Skeletal muscle cell (primary cell): ENCODE measurements around the gene PARD3.
"Not testable (repeated sequence)": the region's sequence is repeated elsewhere in the genome, so short reads cannot be mapped to it uniquely, and the experiment has no call there.

Experiments
- DNase-seq: peaks from one replicate; pipeline ENCODE4 v3.0.0-alpha.2; 2010; ENCODE audit warnings: low read depth
- H3K4me3 ChIP-seq: 2 replicates; pipeline ENCODE4 v1.5.1; 2011; ENCODE audit warnings: low read depth, mild to moderate bottlenecking, control low read depth, low read length, moderate library complexity

The PARD3 gene

DNA sequence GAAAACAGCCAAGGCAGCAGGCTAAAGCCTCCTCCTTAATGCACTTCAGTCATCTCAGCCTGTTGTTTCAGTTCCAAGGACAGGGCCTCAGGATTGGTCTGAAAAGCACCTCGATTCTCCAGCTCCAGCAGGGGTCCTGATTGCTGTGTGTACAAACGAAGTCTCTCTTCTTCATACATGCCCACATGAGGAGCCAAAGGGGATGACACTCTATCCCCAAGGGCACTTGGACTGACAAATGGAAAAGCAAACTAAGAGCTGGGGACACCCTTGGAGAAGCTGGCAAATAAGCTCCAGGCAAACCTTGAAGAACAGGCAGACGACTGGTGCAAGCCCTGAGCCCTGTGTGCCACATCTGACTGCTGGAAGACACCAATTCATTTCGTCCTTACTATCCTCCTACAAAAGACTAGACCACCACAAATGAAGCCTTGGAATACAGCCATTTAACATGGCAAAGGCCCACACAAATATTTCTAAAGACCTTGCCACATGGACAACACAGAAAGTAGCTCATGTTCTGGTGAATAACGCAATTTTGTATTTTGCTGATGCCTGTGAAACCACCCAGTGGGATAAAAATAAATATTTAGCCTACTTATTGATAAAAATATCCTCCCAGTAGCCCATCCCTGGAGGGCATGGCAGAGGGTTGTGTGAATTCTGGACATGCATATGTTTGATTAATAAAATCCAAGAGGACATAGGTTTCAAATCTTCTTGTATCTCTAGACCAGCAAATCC, 61.9 kb downstream of the PARD3 start:
- H3K4me3 ChIP-seq, result no peak overlapping the region
- no peak for DNase-seq

DNA sequence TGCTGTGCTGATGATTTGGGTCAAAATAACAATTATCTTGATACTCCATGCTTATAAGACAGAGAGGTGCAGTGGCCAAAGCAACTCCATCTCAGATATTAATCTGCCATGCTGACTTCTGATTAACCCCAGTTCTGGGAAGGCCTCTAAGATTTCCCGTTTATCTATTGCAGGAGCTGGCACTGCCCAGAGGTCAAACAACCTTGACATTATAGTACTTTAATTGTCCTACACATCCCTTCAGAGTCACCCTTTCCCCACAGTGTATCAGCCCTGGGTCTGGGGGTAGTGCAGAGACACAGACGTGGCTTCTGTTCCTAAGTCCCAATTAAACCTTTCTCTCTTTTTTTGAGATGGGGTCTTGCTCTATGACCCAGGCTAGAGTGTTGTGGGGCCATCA, 63.8 kb downstream of the PARD3 start:
- no peak overlapping the region for H3K4me3 ChIP-seq
- no peak for DNase-seq

DNA sequence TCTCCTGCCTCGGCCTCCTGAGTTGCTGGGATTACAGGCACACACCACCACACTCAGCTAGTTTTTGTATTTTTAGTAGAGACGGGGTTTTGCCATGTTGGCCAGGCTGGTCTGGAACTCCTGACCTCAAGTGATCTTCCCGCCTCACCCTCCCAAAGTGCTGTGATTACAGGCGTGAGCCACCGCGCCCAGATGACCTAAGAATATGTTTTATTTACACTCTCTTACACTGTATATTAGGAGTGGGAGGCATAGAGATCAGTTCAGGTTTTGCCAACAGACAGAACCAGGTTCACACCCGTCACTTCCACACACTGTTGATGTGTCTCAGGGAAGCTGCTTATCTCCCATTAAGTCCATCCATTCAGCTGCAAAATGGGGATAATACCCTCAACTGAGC, 64.3 kb downstream of the PARD3 start:
- not testable (repeated sequence) for DNase-seq, H3K4me3 ChIP-seq

DNA sequence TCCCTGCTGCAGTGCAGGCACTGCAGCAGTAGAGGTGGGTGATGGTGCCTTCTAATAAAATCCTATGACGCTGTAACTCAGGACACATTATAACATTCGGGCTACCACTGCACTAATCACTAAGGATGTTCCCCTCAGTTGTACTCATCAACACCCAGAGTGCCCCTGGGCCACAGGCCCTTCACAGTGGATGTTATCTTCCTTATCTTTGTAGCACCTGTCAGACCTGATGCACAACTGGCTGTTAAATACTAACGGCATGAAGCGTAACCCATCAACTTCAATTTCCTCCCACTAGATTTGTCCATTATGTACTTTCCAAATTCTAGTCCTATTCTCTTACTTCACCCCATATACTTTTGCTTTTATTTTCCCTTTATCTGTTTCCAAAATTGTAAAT, 66.3 kb downstream of the PARD3 start:
- no peak overlapping the region for H3K4me3 ChIP-seq
- DNase-seq, result no peak

DNA sequence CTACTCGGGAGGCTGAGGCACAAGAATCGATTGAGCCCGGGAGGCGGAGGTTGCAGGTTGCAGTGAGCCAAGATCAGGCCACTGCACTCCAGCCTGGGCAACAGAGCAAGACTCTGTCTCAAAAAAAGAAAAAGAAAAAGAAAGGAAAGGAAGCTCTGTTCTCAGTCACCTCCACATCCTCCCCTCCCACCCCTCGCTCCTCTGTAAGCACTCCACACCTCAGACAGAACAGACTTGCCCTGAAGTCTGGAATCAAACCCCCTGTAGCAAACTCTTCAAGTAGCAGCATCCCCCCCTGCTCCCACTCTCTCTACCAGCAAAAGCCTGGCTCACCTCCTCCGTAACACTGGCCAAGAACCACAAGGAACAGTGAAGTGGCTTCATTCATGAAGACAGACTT, 66.7 kb downstream of the PARD3 start:
- DNase-seq, result no peak
- H3K4me3 ChIP-seq, result no peak overlapping the region

DNA sequence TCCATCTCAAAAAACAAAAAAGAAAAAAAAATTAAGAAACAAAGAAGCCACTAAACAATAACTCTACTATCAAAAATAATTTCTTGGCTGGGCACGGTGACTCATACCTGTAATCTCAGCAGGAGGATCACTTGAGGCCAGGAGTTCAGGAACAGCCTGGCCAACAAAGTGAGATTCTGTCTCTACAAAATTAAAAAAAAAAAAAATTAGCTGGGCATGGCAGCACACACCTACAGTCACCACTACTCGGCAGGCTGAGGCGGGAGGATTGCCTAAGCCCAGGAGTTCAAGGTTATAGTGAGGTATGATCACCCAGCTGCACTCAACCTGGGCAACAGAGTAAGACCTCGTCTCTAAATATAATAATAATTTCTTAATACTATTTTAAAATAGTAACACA, 69.0 kb downstream of the PARD3 start:
- no peak overlapping the region for H3K4me3 ChIP-seq
- DNase-seq, result no peak

DNA sequence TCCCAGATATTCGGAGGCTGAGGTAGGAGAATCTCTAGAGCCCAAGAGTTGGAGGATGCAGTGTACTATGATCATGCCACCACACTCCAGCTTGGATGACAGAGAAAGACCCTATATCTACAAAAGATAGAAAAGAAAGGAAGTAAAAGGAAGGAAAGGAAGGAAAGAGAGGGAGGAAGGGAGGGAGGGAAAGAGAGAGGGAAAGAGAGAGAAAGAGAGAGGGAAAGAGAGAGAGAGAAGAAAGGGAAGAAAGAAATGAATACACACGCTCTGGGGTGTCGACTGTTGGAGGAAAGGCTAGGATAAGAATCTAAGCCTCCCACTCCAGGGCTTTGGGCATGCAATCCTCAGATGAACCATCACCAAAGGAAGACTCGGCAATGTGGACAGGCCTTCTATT, 69.9 kb downstream of the PARD3 start:
- DNase-seq, result no peak
- no peak overlapping the region for H3K4me3 ChIP-seq

DNA sequence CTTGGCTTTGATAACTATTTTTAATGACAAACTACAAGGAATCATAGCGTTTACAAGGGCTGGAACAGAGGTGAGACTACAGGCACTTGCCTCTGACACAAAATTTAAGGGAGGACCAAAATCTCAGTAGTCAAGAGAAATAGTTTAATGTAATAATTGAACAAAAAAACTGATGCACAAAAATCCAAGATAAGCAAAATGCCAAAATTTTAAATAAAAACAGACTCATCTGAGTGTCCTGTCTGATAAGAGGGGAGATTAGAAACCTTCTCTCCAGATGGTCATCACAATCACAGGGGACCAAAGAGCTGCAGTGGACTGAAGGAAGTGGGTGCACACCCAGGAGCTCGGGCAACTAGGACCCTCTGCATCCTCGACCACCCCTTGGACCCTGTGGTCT, 70.5 kb downstream of the PARD3 start:
- H3K4me3 ChIP-seq, result no peak overlapping the region
- DNase-seq, result no peak

DNA sequence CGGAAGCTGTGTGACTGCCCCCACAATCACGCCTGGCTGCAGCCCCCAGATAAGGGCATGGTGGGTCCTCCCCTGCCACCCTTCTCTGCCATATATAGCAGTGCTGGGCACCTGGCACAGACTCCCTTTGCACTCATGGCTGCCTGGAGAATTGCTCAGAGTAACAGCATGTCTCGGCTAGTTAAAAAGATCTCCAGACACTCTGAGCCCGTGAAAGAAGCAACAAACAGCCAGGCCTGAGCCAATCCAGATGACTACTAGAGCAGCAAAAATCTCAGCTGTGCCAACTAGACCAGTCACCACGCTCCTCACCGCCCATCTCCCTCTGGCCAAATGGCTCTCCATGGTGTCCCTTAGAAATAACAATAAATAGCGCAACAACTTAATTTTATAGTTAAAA, 71.3 kb downstream of the PARD3 start:
- DNase-seq, result no peak
- no peak overlapping the region for H3K4me3 ChIP-seq

DNA sequence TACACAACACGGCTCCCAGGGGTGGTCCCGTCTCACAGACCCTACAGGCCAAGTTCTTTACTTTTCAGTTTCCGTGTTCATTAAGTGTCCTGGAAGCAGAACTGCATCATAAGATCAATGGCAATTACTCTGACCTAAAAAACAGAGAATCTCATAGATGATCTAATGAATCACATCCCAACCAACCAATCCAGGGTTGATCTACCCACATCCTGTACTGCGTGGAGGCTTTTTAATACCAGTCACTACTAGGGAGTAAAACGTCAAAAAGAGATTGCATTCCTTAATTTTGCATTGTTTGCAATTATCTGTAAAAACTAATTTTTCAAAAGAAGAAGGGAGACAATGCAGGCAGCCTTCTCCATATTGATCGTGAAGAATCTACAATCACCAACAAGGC, 72.6 kb downstream of the PARD3 start:
- no peak overlapping the region for H3K4me3 ChIP-seq
- no peak for DNase-seq

DNA sequence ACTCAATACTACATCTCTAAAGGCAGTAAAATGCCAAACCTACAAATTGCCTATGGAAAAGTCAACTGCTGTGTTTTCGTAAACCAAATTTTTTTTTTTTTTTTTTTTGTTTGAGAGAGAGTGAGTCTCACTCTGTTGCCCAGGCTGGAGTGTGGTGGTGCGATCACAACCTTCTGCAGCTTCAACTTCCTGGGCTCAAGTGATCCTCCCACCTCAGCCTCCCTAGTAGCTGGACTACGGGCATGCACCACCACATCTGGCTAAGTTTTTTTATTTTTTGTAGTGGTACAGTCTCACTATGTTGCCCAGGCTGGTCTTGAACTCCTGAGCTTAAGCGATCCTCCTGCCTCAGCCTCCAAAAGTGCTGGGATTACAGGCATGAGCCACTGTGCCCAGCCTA, 74.0 kb downstream of the PARD3 start:
- H3K4me3 ChIP-seq, DNase-seq: not testable (repeated sequence)

DNA sequence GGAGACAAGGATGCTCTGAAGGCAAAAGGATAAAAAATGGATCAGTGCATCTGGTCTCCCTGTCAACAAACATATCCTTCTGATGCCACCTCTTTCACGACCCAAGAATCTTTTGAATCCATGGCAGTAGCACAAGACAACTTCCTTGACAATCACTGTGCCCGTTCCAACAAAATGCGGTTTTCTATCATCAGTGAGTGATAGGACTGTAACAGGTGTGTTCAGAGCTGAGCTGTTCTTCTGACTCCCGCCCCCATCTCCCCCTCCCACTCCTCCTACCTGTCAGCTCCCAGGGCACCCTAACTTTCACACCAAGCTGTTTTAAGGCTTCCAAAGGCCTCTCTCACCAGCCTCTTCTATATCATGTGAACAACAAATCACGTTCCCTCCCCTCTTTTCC, 74.8 kb downstream of the PARD3 start:
- peak overlapping the region; percentile 15 for H3K4me3 ChIP-seq
- DNase-seq, result no peak

DNA sequence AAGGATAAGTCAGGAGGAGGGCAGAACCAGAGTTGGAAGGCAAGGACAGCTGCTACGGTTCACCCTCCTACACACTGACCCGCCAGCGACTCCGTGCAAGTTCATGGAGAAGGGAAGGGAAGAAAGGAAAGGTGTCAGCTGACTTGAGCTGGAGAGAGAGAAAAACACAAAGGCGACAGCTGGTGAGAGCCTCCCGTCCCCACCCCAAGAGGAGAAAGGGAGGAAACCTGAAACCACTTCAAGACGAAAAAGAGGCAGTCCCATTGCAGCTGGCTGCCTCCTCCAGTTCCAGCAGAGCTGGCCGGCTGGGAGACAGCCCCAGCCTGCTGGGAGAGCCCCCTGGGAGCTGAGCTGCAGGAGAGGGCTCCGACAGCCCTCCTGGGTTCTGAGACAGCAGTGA, 75.2 kb downstream of the PARD3 start:
- DNase-seq, result peak; percentile 83

DNA sequence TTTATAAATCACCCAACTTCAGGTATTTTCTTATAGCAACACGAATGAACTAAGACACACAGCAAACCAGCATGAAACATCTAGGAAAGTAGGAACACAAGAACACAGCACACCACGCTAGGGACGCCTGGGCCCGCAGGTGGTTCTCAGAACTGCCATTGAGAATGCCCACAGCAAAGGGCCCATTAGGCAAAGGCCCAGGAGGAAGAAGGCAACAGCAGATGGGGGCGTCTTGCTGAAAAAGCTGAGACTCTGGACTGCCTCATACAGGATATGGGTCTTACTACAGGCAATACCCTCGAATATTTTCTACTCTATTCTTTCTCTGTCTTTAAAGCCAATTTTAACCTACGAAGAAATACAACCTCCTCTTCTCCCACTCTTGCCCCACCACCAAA, 77.3 kb downstream of the PARD3 start:
- no peak overlapping the region for H3K4me3 ChIP-seq
- no peak for DNase-seq

More for the DNA sequence above, 75.2 kb downstream of the PARD3 start:
- H3K4me3 ChIP-seq, result peak overlapping the region; percentile 15

DNA sequence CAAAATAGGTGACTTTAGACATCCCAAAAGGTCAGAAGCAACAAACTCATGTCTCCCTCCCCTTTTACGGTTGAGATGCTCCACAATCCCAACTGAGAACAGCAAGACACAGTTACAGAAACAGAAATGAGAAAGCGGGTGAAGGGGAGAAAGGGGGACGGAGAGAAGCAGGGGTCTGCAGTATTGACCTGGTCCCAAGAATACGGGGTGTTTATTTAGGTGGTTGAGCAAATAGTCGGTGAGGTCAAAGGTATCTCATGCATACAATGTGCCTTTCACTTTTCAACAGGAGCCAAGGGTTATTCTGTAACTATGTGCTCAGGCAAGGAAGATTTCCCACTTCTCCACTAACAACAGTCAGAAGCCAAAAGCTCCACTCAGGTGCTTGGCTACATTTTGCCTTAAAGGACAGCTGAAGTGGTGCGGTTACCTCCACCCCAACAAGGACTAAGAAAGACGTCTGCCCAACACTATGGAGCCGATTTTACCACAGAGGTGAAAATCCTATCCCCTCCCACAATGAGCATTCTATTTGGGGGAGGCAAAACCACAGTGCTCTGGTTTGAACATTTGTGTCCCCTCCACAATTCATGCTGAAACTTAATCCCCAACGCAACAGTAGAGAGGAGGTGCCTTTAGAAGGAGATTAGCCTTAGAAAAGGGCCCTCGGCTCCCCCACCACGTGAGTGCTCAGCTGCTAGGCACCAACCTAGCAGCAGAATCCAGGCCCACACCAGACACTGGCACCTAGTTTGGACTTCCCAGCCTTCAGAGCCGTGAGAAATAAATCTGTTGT, 77.9 kb downstream of the PARD3 start:
- DNase-seq, result no peak
- no peak overlapping the region for H3K4me3 ChIP-seq

DNA sequence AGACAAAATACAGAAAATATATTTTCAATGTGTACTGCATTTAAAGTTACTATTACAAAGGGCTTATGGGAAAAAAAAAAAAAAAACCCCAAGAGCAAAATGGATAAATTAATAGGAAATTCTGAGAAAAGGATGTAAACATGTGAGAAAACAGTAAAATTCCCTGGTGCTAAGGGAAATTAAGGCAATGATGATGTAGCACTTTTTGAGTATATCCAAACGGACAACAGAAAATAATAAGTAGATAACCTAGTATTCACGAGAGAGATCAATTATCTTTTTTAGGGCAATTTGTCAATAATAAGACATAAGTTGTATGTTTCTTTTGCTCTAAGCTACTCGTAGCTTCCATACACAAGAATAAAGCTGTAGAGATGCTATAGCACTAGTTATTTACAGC, 80.2 kb downstream of the PARD3 start:
- no peak for DNase-seq
- H3K4me3 ChIP-seq, result no peak overlapping the region

DNA sequence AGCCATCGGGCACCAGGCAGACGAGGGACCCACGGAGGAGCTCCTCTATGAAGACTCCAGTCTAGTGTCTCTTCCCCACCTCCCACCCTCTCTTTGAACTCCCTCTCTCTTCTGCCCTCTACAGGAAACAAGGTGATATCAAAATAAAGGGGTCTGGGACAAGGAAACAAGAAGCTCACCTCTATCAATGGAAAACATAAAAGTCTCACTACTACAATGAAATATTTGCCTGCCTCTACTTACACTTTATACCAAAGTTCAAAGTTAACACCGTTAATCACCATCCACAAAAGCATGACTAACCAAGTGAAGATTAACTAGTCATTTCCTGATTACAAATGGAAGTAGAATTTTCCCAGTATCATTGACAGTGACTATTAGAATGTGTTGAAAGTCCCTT, 82.2 kb downstream of the PARD3 start:
- H3K4me3 ChIP-seq, result no peak overlapping the region
- no peak for DNase-seq

DNA sequence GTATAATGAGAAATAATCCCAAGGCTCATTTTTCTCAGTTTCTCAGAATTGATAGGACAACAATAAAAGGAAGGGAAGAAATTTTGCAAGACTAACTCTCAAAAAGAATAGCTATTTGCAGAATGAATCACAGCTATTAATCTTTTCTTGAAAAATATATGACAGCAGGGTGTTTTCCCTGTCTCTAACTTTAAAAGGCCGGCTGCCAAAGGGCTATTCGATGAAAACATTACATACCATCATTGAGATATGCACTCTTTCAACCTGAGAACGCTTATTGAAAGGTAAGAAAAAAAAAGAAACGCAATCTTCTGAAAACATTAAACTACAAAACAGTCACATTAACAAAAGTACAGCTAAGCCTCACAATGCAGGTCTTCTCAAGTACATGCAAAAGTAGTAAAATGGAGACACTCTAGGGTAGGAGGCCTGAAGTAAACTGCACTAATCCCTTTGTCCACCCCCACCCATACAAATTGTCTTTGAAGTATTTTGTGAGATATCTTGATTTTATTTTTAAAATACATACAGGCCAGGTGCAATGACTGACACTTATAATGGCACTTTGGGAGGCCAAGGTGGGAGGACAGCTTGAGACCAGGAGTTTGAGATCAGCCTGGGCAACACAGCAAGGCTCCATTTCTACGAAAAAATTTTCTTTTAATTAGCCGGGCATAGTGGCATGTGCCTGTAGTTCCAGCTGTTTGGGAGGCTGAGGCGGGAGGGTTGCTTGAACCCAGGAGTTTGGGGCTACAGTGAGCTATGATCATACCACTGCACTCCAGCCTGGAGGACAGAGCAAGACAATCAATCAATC, 83.0 kb downstream of the PARD3 start:
- DNase-seq, result no peak
- no peak overlapping the region for H3K4me3 ChIP-seq

DNA sequence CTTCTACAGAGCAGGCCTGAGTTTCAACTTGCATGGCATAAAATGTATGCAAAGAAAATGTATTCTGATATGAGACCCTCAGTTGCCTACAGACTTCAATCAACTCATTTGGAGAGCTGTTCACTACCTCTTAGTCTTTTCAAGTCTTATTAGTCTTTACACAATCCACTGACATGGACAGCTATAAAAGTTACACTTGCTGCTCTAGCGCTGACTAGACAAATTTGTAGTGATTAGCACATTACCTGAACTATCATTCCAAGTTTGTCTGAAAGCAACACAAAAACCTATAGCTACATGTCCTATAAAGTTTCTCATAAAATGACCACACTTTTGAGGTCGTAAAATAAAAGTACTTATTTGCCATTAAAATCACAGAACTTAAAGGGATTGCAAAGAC, 83.9 kb downstream of the PARD3 start:
- no peak overlapping the region for H3K4me3 ChIP-seq
- DNase-seq, result no peak

DNA sequence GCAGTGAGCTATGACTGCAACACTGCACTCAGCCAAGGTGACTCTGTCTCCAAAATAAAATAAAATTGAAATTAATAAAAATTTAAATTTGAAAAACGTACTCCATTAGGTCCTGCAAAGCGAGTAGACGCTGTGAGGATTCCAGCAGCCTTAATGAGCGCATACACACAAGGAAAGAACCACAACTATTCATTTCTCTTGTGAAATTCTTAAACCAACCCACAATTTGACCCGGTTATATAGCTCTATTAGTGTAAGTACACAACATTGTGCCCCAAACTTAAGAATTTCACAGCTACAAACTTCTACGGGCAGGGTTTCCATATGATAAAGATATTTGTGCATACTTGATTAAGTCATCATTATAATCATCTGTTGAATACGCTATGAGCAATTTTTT, 84.4 kb downstream of the PARD3 start:
- H3K4me3 ChIP-seq, result no peak overlapping the region
- DNase-seq, result no peak
